HCT116 (cell line): ENCODE results near the gene VSTM2L. TPM values are rescaled to one million over a fixed set of nuclear protein-coding genes. Genes with fewer than 3 reads are reported as not detected.

ENCODE experiments used
- ATAC-seq: fragments of 200-7000 bp; cut with Tn5 transposase; 2 replicates; pipeline ENCODE4 v1.9.1; 2020; ENCODE audit warnings: mild to moderate bottlenecking, moderate library complexity
- BruUV-seq: library from RNA; stranded (reverse); fragments of 400-500 nt; replicated peaks from 2 replicates; lab custom pipeline; 2021; lab: Mats Ljungman, UMichigan
- CTCF ChIA-PET: fragments of 300-600 bp; sonication (Branson Sonifier 250); formaldehyde crosslinking; loops from one replicate; lab custom pipeline; 2021; ENCODE audit warnings: antibody characterized with exemption; lab: Charles Lee
- POLR2A ChIA-PET: fragments of 300-600, 350-600 bp; sonication (Branson Sonifier 250); formaldehyde crosslinking; loops from one replicate; lab custom pipeline; 2021; ENCODE audit warnings: antibody characterized with exemption; lab: Charles Lee
- RAD21 ChIA-PET, 2 experiments: fragments of 300-600 bp; sonication (Branson Sonifier 250); formaldehyde crosslinking; loops; one replicate each; lab custom pipeline; 2023; ENCODE audit warnings: low total read pairs in 2 of 2; ENCODE audit not compliant: uncharacterized antibody in 2 of 2, unreplicated experiment in 2 of 2, low non-redundant PET in 1 of 2; lab: Charles Lee
- DNase-seq: peaks from one replicate; pipeline ENCODE4 v3.0.0-alpha.2; 2010; ENCODE audit warnings: low read depth, low spot score
- H2AFZ ChIP-seq: fragments of 200-600 bp; shearing (Covaris generic), sonication (generic); 2 replicates; pipeline ENCODE4 v1.6.1; 2017; ENCODE audit warnings: low read depth, mixed run types, mixed read lengths, antibody characterized with exemption, low read length; ENCODE audit not compliant: poor library complexity, severe bottlenecking
- H3K27ac ChIP-seq: 2 replicates; pipeline ENCODE4 v1.5.1; 2012; ENCODE audit warnings: low read depth, low read length
- H3K27me3 ChIP-seq: fragments of 200-600 bp; sonication (generic); 2 replicates; pipeline ENCODE4 v1.6.1; 2016; ENCODE audit warnings: mixed run types, low read length, mixed read lengths; ENCODE audit not compliant: insufficient read depth
- H3K36me3 ChIP-seq, 2 experiments: fragments of 200-500 bp in 1 of 2; fragments of 200-600 bp in 1 of 2; sonication (Bioruptor generic) in 1 of 2; sonication (generic) in 1 of 2; 2 replicates each; pipeline versions ENCODE4 v1.5.1 to v1.6.1; 2014 to 2016; ENCODE audit warnings: low read length in 2 of 2, inconsistent platforms in 1 of 2, mixed read lengths in 1 of 2, mixed run types in 1 of 2; ENCODE audit not compliant: insufficient read depth in 2 of 2, control insufficient read depth in 1 of 2
- H3K4me1 ChIP-seq, 2 experiments: fragments of 200-600 bp in 1 of 2; sonication (generic) in 1 of 2; 2 replicates each; pipeline versions ENCODE4 v1.5.1 to v1.6.1; 2012 to 2017; ENCODE audit warnings: low read length in 2 of 2, inconsistent platforms in 1 of 2, mild to moderate bottlenecking in 1 of 2, mixed read lengths in 1 of 2, mixed run types in 1 of 2, moderate library complexity in 1 of 2; ENCODE audit not compliant: insufficient read depth in 2 of 2, control insufficient read depth in 1 of 2
- H3K4me2 ChIP-seq: fragments of 200-600 bp; sonication (generic); 2 replicates; pipeline ENCODE4 v1.6.1; 2017; ENCODE audit warnings: mixed run types, low read length, mixed read lengths
- H3K4me3 ChIP-seq, 2 experiments: fragments of 200-600 bp in 1 of 2; sonication (generic) in 1 of 2; replicated peaks in 1 of 2; 2 replicates each; pipeline ENCODE4 v1.5.1; 2011 to 2016; ENCODE audit warnings: low read length in 2 of 2, control low read depth in 1 of 2, low read depth in 1 of 2, mild to moderate bottlenecking in 1 of 2, mixed read lengths in 1 of 2, mixed run types in 1 of 2
- H3K79me2 ChIP-seq: fragments of 200-600 bp; sonication (generic); 2 replicates; pipeline ENCODE4 v1.6.1; 2017; ENCODE audit warnings: mild to moderate bottlenecking, mixed run types, low read length, moderate library complexity, mixed read lengths; ENCODE audit not compliant: insufficient read depth
- H3K9ac ChIP-seq: fragments of 200-600 bp; sonication (generic); 2 replicates; pipeline ENCODE4 v1.6.1; 2016; ENCODE audit warnings: low read length, mixed read lengths
- H3K9me2 ChIP-seq: fragments of 200-600 bp; sonication (generic), shearing (Covaris generic); 2 replicates; pipeline ENCODE4 v1.6.1; 2017; ENCODE audit warnings: mixed run types, mild to moderate bottlenecking, moderate library complexity; ENCODE audit not compliant: insufficient read depth
- H3K9me3 ChIP-seq, 2 experiments: fragments of 200-500 bp in 1 of 2; fragments of 200-600 bp in 1 of 2; sonication (Bioruptor generic) in 1 of 2; sonication (generic) in 1 of 2; 2 replicates each; pipeline ENCODE4 v1.6.1; 2014 to 2017; ENCODE audit warnings: low read length in 2 of 2, mixed read lengths in 2 of 2, inconsistent platforms in 1 of 2, low read depth in 1 of 2, mild to moderate bottlenecking in 1 of 2, mixed run types in 1 of 2, moderate library complexity in 1 of 2; ENCODE audit not compliant: control insufficient read depth in 1 of 2, insufficient read depth in 1 of 2
- H4K20me1 ChIP-seq: fragments of 200-600 bp; sonication (generic), shearing (Covaris generic); 2 replicates; pipeline ENCODE4 v1.6.1; 2017; ENCODE audit warnings: mixed run types, mild to moderate bottlenecking, moderate library complexity; ENCODE audit not compliant: insufficient read depth
- CBX3 ChIP-seq: IDR thresholded peaks from 2 replicates; pipeline ENCODE4 v1.6.1; 2012; ENCODE audit warnings: low read depth
- CEBPB ChIP-seq: IDR thresholded peaks from 2 replicates; pipeline ENCODE4 v1.6.1; 2012; ENCODE audit warnings: low read depth
- EGR1 ChIP-seq: IDR thresholded peaks from 2 replicates; pipeline ENCODE4 v1.6.1; 2012; ENCODE audit warnings: low read depth
- ELF1 ChIP-seq: IDR thresholded peaks from 2 replicates; pipeline ENCODE4 v1.6.1; 2012; ENCODE audit warnings: low read depth, borderline replicate concordance
- EZH2 ChIP-seq: fragments of 200-600 bp; sonication (generic); IDR thresholded peaks from 2 replicates; pipeline ENCODE4 v1.6.1; 2017; ENCODE audit warnings: antibody characterized with exemption, mixed run types
- EZH2phosphoT487 ChIP-seq: fragments of 200-600 bp; IDR thresholded peaks from 2 replicates; pipeline ENCODE4 v1.6.1; 2018; ENCODE audit warnings: antibody characterized with exemption, borderline replicate concordance
- FOSL1 ChIP-seq: IDR thresholded peaks from 2 replicates; pipeline ENCODE4 v1.6.1; 2012; ENCODE audit warnings: low read depth
- JUND ChIP-seq: IDR thresholded peaks from 2 replicates; pipeline ENCODE4 v1.6.1; 2012
- MAX ChIP-seq: IDR thresholded peaks from 2 replicates; pipeline ENCODE4 v1.6.1; 2012
- POLR2A ChIP-seq: IDR thresholded peaks from 2 replicates; pipeline ENCODE4 v1.7.0; 2011; ENCODE audit warnings: borderline replicate concordance; ENCODE audit not compliant: insufficient read depth, insufficient read length; ENCODE audit errors: extremely low read depth
- POLR2AphosphoS5 ChIP-seq: IDR thresholded peaks from 2 replicates; pipeline ENCODE4 v1.6.1; 2011; ENCODE audit warnings: mild to moderate bottlenecking, low read depth, low read length, moderate library complexity
- RAD21 ChIP-seq: IDR thresholded peaks from 2 replicates; pipeline ENCODE4 v1.6.1; 2012; ENCODE audit warnings: low read depth, mild to moderate bottlenecking
- REST ChIP-seq: IDR thresholded peaks from 2 replicates; pipeline ENCODE4 v1.6.1; 2012; ENCODE audit warnings: low read depth
- SIN3A ChIP-seq: IDR thresholded peaks from 2 replicates; pipeline ENCODE4 v1.6.1; 2012; ENCODE audit warnings: low read depth
- SP1 ChIP-seq: IDR thresholded peaks from 2 replicates; pipeline ENCODE4 v1.6.1; 2012; ENCODE audit warnings: low read depth
- TCF7L2 ChIP-seq: IDR thresholded peaks from 2 replicates; pipeline ENCODE4 v1.7.0; 2011; ENCODE audit warnings: borderline replicate concordance, inconsistent platforms; ENCODE audit not compliant: insufficient read depth, insufficient read length; ENCODE audit errors: extremely low read depth
- YY1 ChIP-seq: IDR thresholded peaks from 2 replicates; pipeline ENCODE4 v1.6.1; 2011; ENCODE audit warnings: low read length, low read depth, moderate library complexity, mild to moderate bottlenecking; ENCODE audit not compliant: insufficient replicate concordance; ENCODE audit errors: extremely low read depth
- ZFX ChIP-seq: fragments of 450-650 bp; IDR thresholded peaks from 2 replicates; pipeline ENCODE4 v1.6.1; 2017
- ZNF274 ChIP-seq: fragments of 200-500 bp; sonication (Bioruptor generic); IDR thresholded peaks from 2 replicates; pipeline ENCODE4 v1.6.1; 2014; ENCODE audit warnings: mild to moderate bottlenecking, low read depth, low read length, inconsistent platforms
- intact Hi-C: fragments of 100-400 bp; cut with micrococcal nuclease; formaldehyde crosslinking; loops from 2 replicates; pipeline ENCODE4 v1.10.0; 2022
- total RNA-seq: library from RNA; stranded (reverse); gene quantifications from one replicate; pipeline ENCODE4 v1.2.1, GENCODE V29; 2021; ENCODE audit not compliant: unreplicated experiment
- TF ChIP-seq, protein P1 (sequence below): IDR thresholded peaks from 2 replicates; pipeline ENCODE4 v1.6.1; 2012

VSTM2L gene
- total RNA-seq, 1 experiment from 2014 or later = 0.69 TPM

GRCh38 chr20:37913567-37914366 is 10.8 kb downstream of the VSTM2L start:
- Histone ChIP-seq H3K79me2 (no peaks in the 10 kb centered on the region), H3K9me3 (no peaks in the 10 kb centered on the region), H3K9me2 (no peaks in the 10 kb centered on the region), H3K27me3 (peaks cover 6% of the 10 kb centered on the region; the same call in 1 of the 2 replicates), H3K4me3 (no peak overlapping the region), H2AFZ (no peak overlapping the region), H3K36me3 (no peaks in the 10 kb centered on the region), H4K20me1 (no peaks in the 10 kb centered on the region), H3K4me1 (no peaks in the 10 kb centered on the region), H3K9ac (no peak overlapping the region), H3K27ac (no peak overlapping the region), H3K4me2 (no peak overlapping the region)
- TF ChIP-seq POLR2AphosphoS5 = no peak
- TF ChIP-seq ZFX = no peak
- no peak for TF ChIP-seq TCF7L2
- no peak for TF ChIP-seq EZH2
- no peak for TF ChIP-seq CEBPB
- no peak for TF ChIP-seq SIN3A
- TF ChIP-seq YY1 = no peak
- no peak for TF ChIP-seq CBX3
- no peak for TF ChIP-seq REST
- TF ChIP-seq FOSL1 = no peak
- no peak for TF ChIP-seq JUND
- TF ChIP-seq MAX = no peak
- TF ChIP-seq POLR2A = no peak
- TF ChIP-seq ZNF274 = no peak
- TF ChIP-seq SP1 = no peak
- no peak for TF ChIP-seq RAD21
- TF ChIP-seq EZH2phosphoT487 = no peak
- TF ChIP-seq ELF1 = no peak
- TF ChIP-seq, protein P1, sequence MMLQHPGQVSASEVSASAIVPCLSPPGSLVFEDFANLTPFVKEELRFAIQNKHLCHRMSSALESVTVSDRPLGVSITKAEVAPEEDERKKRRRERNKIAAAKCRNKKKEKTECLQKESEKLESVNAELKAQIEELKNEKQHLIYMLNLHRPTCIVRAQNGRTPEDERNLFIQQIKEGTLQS = no peak
- no peak for TF ChIP-seq EGR1
- intact Hi-C loops = no loop called here
- RAD21 ChIA-PET = interaction anchor here in 1 of 2 experiments (0.6 kb wide), 1 partner anchor 443 kb away, joined by 3 read pairs; no protein-coding TSS in a partner anchor
- DNase-seq (no peak), ATAC-seq (no peak)
- BruUV-seq = no TSS peak
- POLR2A ChIA-PET = no interaction called here
- CTCF ChIA-PET = no interaction called here
